Parathyroid adenoma (tissue), 2 donors: ENCODE data around the gene TCF25.

Experiments
- H2AFZ ChIP-seq: fragments of 300-600 bp; sonication (generic); one replicate; pipeline ENCODE4 v1.7.0; 2017; ENCODE audit warnings: antibody characterized with exemption, mild to moderate bottlenecking
- H3K27ac ChIP-seq: fragments of 300-600 bp; sonication (generic); one replicate; pipeline ENCODE4 v1.7.0; 2017
- H3K27me3 ChIP-seq: fragments of 300-600 bp; sonication (generic); one replicate; pipeline ENCODE4 v1.7.0; 2017; ENCODE audit warnings: low read length; ENCODE audit not compliant: control insufficient read depth, insufficient read depth
- H3K36me3 ChIP-seq: fragments of 300-600 bp; sonication (generic); one replicate; pipeline ENCODE4 v1.7.0; 2017; ENCODE audit warnings: low read length; ENCODE audit not compliant: control insufficient read depth, insufficient read depth
- H3K4me1 ChIP-seq: fragments of 300-600 bp; sonication (generic); one replicate; pipeline ENCODE4 v1.7.0; 2017; ENCODE audit warnings: control low read depth
- H3K4me2 ChIP-seq: fragments of 300-600 bp; sonication (generic); one replicate; pipeline ENCODE4 v1.7.0; 2017; ENCODE audit warnings: low read length
- H3K4me3 ChIP-seq: fragments of 300-600 bp; sonication (generic); one replicate; pipeline ENCODE4 v1.7.0; 2017; ENCODE audit warnings: low read depth, low read length
- H3K79me2 ChIP-seq: fragments of 300-600 bp; sonication (generic); one replicate; pipeline ENCODE4 v1.7.0; 2017; ENCODE audit warnings: control low read depth
- H3K9ac ChIP-seq: fragments of 300-600 bp; sonication (generic); one replicate; pipeline ENCODE4 v1.7.0; 2017; ENCODE audit warnings: mild to moderate bottlenecking
- H3K9me3 ChIP-seq: fragments of 300-600 bp; sonication (generic); one replicate; pipeline ENCODE4 v1.7.0; 2017; ENCODE audit warnings: low read length; ENCODE audit not compliant: control insufficient read depth
- CTCF ChIP-seq: fragments of 300-600 bp; sonication (generic); IDR thresholded peaks from one replicate; pipeline ENCODE4 v1.7.0; 2017; ENCODE audit warnings: antibody characterized with exemption, mild to moderate bottlenecking
- donor health status: primary hyperparathyroidism.

The TCF25 gene

GRCh38 chr16:89883346-89884040 lies 10.1 kb downstream of the TCF25 start:
- TF ChIP-seq CTCF: no peak
- no peaks in the 10 kb centered on the region for H3K4me1 ChIP-seq
- no peaks in the 10 kb centered on the region for H3K36me3 ChIP-seq
- no peak overlapping the region for H3K4me3 ChIP-seq
- H3K79me2 ChIP-seq: peaks cover 71% of the 10 kb centered on the region
- H3K9ac ChIP-seq: no peak overlapping the region
- no peaks in the 10 kb centered on the region for H3K27me3 ChIP-seq
- H3K27ac ChIP-seq: no peak overlapping the region
- no peaks in the 10 kb centered on the region for H3K9me3 ChIP-seq
- no peak overlapping the region for H2AFZ ChIP-seq
- no peak overlapping the region for H3K4me2 ChIP-seq

GRCh38 chr16:89884041-89884421 lies 10.6 kb downstream of the TCF25 start:
- H3K4me1 ChIP-seq: no peaks in the 10 kb centered on the region
- no peak overlapping the region for H3K9ac ChIP-seq
- H3K79me2 ChIP-seq: peaks cover 65% of the 10 kb centered on the region
- no peak for TF ChIP-seq CTCF
- no peaks in the 10 kb centered on the region for H3K36me3 ChIP-seq
- H2AFZ ChIP-seq: no peak overlapping the region
- H3K9me3 ChIP-seq: no peaks in the 10 kb centered on the region
- H3K4me3 ChIP-seq: no peak overlapping the region
- H3K27me3 ChIP-seq: no peaks in the 10 kb centered on the region
- no peak overlapping the region for H3K27ac ChIP-seq
- H3K4me2 ChIP-seq: no peak overlapping the region

- Histone ChIP-seq H3K27ac (no peak overlapping the region), H3K4me1 (no peaks in the 10 kb centered on the region), H3K27me3 (no peaks in the 10 kb centered on the region), H3K4me3 (no peak overlapping the region), H3K9ac (no peak overlapping the region), H3K79me2 (peaks cover 53% of the 10 kb centered on the region), H3K4me2 (no peak overlapping the region), H3K9me3 (no peaks in the 10 kb centered on the region), H2AFZ (no peak overlapping the region), H3K36me3 (no peaks in the 10 kb centered on the region)
- TF ChIP-seq CTCF: no peak
Measured at GRCh38 chr16:89887243-89887642, 13.9 kb downstream of the TCF25 start.

- no peak overlapping the region for H3K9ac ChIP-seq
- no peak overlapping the region for H3K4me3 ChIP-seq
- no peak overlapping the region for H3K27ac ChIP-seq
- no peaks in the 10 kb centered on the region for H3K27me3 ChIP-seq
- no peaks in the 10 kb centered on the region for H3K4me1 ChIP-seq
- no peak for TF ChIP-seq CTCF
- H3K79me2 ChIP-seq: peaks cover 29% of the 10 kb centered on the region
- no peak overlapping the region for H3K4me2 ChIP-seq
- H2AFZ ChIP-seq: no peak overlapping the region
- no peaks in the 10 kb centered on the region for H3K36me3 ChIP-seq
- H3K9me3 ChIP-seq: no peaks in the 10 kb centered on the region
Measured at GRCh38 chr16:89890200-89890599, 16.8 kb downstream of the TCF25 start.
